WERI-Rb-1 (cell line): ENCODE data around the gene IPPK.

Source experiments
- DNase-seq: peaks from one replicate; pipeline ENCODE4 v3.0.0-alpha.2; 2020
- H3K27ac ChIP-seq: fragments of 250-450 bp; sonication (Bioruptor Pico); 2 replicates; pipeline ENCODE4 v1.5.1; 2020; ENCODE audit warnings: mild to moderate bottlenecking, moderate library complexity
- H3K27me3 ChIP-seq: fragments of 250-450 bp; sonication (Bioruptor Pico); 2 replicates; pipeline ENCODE4 v1.5.1; 2021; ENCODE audit warnings: mild to moderate bottlenecking, low read depth, moderate library complexity; ENCODE audit not compliant: insufficient read depth, severe bottlenecking
- H3K36me3 ChIP-seq: fragments of 250-450 bp; sonication (Bioruptor Pico); 2 replicates; pipeline ENCODE4 v1.5.1; 2020; ENCODE audit warnings: mild to moderate bottlenecking, moderate library complexity
- H3K4me3 ChIP-seq: 2 replicates; pipeline ENCODE4 v1.5.1; 2011; ENCODE audit warnings: low read depth, mild to moderate bottlenecking, control low read depth, low read length
- H3K9me3 ChIP-seq: fragments of 250-450 bp; sonication (Bioruptor Pico); 2 replicates; pipeline ENCODE4 v1.5.1; 2021; ENCODE audit warnings: mild to moderate bottlenecking, moderate library complexity; ENCODE audit not compliant: severe bottlenecking
- TF ChIP-seq, protein P1 (sequence below): IDR thresholded peaks from 2 replicates; pipeline ENCODE4 v1.5.1; 2011; ENCODE audit warnings: low read depth, mild to moderate bottlenecking, control low read depth, inconsistent platforms, low read length

The IPPK gene

DNA sequence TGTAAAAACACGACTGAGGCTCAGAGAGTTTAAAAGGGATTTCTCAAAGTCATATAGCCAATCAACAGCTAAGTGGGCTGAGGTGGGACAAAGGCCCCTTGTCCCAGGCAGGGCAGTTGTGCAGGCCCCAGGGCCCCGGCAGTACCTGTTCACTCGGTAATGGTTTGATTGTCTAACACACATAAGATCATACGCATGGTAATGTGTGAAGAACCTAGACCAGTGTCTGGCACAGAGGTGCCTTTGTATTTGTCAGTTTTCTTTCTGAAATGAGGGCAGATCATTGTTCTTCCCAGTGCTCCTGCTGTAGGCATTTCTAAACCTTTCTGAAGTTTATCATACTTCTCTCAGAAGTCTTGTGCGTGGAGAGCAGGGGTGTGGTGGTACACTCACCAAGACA lies 66.8 kb downstream of the IPPK start:
- Histone ChIP-seq H3K36me3 (no peaks in the 10 kb centered on the region), H3K27ac (no peak overlapping the region), H3K27me3 (no peaks in the 10 kb centered on the region), H3K9me3 (peaks cover 10% of the 10 kb centered on the region), H3K4me3 (no peak overlapping the region)
- DNase-seq, result no peak
- TF ChIP-seq, protein P1, sequence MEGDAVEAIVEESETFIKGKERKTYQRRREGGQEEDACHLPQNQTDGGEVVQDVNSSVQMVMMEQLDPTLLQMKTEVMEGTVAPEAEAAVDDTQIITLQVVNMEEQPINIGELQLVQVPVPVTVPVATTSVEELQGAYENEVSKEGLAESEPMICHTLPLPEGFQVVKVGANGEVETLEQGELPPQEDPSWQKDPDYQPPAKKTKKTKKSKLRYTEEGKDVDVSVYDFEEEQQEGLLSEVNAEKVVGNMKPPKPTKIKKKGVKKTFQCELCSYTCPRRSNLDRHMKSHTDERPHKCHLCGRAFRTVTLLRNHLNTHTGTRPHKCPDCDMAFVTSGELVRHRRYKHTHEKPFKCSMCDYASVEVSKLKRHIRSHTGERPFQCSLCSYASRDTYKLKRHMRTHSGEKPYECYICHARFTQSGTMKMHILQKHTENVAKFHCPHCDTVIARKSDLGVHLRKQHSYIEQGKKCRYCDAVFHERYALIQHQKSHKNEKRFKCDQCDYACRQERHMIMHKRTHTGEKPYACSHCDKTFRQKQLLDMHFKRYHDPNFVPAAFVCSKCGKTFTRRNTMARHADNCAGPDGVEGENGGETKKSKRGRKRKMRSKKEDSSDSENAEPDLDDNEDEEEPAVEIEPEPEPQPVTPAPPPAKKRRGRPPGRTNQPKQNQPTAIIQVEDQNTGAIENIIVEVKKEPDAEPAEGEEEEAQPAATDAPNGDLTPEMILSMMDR, result no peak

DNA sequence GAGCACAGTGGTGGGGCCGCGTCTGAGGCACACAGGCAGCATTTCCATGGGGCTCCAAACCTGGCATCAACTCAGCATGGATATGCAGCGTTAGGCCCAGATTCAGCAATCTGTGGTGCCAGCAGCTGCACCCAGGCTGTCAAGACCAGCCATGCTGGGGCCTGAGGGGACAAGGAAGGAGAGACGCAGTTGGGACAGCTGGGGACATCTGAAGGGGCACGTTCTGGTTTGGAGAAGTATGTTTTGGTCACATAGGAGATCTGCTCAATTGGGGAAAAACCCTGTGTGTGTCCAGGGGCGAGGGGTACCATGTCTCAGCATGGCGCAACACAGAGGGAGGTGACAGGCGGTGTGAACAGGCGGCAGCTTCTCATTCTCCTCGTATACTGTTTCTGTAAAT lies 67.5 kb downstream of the IPPK start:
- Histone ChIP-seq H3K9me3 (peaks cover 10% of the 10 kb centered on the region), H3K4me3 (no peak overlapping the region), H3K27me3 (no peaks in the 10 kb centered on the region), H3K36me3 (no peaks in the 10 kb centered on the region), H3K27ac (no peak overlapping the region)
- DNase-seq, result no peak
- TF ChIP-seq, protein P1, result no peak

DNA sequence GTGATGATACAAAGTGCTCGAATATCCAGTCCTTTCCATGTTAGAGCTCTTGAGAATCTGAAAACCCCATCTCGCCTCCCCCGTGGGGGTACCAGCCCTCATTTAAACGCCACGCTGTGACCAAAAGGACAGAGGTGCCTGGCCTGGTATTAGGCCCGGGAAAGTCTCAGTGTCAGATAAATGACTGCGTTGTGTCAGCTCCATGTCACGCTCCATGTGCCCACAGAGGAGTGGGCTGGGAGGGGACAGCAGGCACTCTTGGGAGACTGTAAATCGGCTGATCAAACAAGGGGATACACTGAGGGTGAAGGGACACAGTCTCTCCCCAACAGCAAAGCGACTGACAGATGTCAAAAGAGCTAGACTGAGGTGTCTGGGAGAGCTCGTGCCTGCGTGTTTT lies 68.5 kb downstream of the IPPK start:
- no peaks in the 10 kb centered on the region for H3K27me3 ChIP-seq
- H3K4me3 ChIP-seq, result no peak overlapping the region
- H3K36me3 ChIP-seq, result no peaks in the 10 kb centered on the region
- DNase-seq, result no peak
- H3K27ac ChIP-seq, result no peak overlapping the region
- TF ChIP-seq, protein P1, result no peak
- peaks cover 10% of the 10 kb centered on the region for H3K9me3 ChIP-seq

DNA sequence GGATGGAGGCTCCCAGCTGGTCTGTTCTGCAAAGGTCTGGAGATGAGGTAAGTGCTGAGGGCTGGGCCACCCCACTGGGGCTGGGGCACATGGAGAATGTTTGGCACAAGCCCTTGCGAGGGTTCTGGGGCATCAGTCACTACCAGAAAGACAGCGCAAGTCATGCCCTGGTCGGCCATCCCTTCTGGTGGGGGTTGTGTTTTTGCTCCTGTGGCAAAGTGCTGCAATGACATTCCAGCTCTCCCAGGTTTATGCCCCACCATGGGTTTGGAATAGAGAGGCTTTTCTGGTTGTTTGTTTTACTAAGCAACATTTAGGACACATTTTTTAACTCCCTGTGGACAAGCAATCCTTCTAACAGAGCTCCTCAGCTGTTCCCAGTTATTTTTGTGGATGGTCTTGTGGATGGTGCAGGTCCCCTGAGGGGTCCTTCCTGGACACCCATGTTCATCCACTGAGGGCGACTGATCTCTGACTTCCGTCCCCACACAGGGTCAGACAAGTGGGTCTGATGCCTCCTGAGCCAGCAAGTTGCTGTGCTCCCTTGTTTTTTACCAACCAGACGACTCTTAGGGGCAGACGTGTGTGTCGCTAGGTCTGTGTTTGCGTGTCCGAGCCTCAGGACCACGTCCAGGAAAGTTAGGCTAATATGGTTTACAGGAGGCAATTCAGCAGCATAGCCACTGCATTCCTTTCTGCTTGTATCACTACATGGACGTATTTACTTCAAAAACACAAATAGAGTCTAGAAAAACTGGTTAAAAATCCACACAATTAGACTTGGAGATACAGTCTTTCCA lies 69.3 kb downstream of the IPPK start:
- H3K36me3 ChIP-seq, result no peaks in the 10 kb centered on the region
- H3K9me3 ChIP-seq, result peaks cover 7% of the 10 kb centered on the region
- DNase-seq, result no peak
- no peak overlapping the region for H3K27ac ChIP-seq
- H3K4me3 ChIP-seq, result no peak overlapping the region
- H3K27me3 ChIP-seq, result no peaks in the 10 kb centered on the region
- TF ChIP-seq, protein P1, result no peak

DNA sequence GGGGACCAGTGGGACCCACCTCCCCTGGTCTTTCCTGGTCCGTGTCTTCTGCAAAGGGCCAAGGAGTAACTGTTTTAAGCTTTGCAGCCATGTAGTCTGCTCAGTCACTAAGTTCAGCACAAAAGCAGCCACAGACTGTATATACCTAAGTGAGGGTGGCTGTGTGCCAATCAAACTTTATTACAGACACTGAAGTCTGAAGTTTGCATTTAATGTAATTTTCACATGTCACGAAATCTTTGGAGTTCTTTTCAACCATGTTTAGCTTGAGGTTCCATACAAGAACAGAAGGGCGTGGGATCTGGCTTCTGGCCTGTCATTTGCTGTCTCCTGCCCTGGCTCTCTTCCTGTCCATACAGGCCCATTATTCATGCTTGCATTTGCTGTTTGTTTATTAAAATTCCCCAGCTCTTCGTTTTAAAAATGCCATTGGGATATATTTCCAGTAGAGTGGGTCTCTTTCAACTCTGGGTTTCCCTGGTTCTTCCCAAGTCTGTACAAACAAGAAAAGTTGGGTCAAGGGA lies 69.9 kb downstream of the IPPK start:
- DNase-seq, result no peak
- no peak overlapping the region for H3K27ac ChIP-seq
- peaks cover 3% of the 10 kb centered on the region for H3K9me3 ChIP-seq
- TF ChIP-seq, protein P1, result no peak
- H3K4me3 ChIP-seq, result no peak overlapping the region
- no peaks in the 10 kb centered on the region for H3K27me3 ChIP-seq
- H3K36me3 ChIP-seq, result no peaks in the 10 kb centered on the region

DNA sequence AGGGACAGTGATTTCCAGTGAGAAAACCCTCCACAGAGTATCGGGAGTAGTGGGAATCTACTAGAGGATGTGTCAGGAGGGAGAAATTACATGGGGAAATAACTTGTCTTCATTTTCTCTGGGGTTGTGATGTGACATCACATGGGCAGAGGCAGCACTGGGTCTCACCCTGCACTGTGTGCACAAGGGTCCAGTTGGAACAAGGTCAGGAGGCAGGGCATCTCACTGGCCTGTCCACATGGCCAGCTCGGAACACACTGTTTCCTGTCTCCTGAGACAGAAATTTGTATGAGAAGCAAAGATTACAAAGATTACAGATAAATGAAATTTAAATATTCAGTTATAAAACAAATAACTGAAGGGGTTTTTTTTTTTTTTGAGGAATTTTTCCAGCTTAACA lies 71.5 kb downstream of the IPPK start:
- Histone ChIP-seq H3K36me3 (no peaks in the 10 kb centered on the region), H3K4me3 (no peak overlapping the region)

More for the DNA sequence above, 71.5 kb downstream of the IPPK start:
- DNase-seq, result no peak
- Histone ChIP-seq H3K27me3 (no peaks in the 10 kb centered on the region), H3K9me3 (no peaks in the 10 kb centered on the region), H3K27ac (no peak overlapping the region)
- TF ChIP-seq, protein P1, result no peak
